DMS 273 (cell line): ENCODE results near the gene ZCCHC7.
"Not testable (repeated sequence)": the region's sequence is repeated elsewhere in the genome, so short reads cannot be mapped to it uniquely, and the experiment has no call there.

Experiments
- DNase-seq: peaks from one replicate; lab custom pipeline; 2025; ENCODE audit not compliant: unreplicated experiment; lab: John Stamatoyannopoulos, UW

The ZCCHC7 gene

DNA sequence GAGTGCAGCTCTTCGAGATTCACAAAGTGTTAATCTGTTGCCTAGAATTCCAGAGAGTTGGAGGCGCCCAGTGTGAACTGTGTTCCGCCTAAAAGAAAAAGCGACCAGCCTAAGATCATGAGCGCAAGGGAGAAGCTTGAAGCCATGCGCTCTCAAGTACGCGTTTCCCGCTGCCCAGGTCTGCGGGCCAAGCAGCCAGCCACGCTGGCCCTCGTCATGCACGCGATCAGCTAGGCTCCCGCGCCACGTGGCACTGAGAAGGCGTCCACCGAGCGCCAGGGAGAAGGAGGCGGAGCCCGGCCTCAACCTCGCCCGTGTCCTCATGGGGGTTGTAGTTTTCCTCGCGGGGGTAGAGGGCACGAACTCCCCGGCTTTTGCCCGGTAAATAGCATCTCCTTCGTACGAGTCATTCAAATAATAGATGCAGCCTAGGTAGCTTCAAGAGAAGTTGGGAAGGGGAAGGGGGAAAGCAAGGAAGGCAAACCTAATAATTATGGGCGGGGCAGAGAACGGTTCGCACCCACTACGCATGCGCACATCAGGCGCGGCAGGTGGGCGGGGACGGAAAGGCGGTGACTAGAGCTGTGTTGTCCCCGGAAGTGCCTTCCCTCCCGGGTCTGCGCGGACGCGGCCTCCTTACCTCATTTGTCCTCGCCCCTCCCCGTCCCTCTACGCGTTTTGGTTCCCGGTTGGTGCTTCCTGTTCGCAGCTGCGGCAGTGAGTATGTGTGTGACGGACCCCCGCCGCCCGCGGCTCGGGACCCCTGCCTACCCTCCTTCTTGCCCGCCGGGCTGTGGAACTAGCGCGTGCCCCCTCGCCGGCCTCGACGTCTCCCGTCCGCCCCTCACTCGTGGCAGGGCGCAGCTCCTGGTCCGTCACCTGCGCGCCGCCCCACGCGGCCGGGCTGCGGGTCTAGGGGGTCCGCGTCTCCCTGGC is at the start of gene ZCCHC7:
TSS of gene ZCCHC7 (plus strand) at position 668 of the 936 bp plus-strand sequence.
- DNase-seq = peak; percentile 97

DNA sequence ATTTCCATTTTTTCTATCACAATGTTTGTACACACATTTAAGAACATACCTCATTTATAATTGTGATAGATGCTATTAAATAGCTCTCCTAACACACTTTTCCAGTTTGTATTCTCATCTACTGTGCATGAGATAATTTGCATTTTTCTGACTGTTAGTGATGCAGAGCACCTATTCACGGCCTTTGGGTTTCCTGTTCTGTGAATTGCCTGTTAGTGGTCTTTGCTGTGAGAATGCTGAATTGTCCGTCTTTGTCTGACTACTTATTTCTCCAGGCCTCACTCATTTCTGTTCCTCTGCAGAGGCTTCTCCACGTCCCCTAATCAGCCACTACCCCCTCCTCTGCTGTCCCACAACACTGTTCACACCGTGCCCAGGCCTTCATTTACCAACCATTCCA is 45.6 kb upstream of the ZCCHC7 start:
- DNase-seq = not testable (repeated sequence)

DNA sequence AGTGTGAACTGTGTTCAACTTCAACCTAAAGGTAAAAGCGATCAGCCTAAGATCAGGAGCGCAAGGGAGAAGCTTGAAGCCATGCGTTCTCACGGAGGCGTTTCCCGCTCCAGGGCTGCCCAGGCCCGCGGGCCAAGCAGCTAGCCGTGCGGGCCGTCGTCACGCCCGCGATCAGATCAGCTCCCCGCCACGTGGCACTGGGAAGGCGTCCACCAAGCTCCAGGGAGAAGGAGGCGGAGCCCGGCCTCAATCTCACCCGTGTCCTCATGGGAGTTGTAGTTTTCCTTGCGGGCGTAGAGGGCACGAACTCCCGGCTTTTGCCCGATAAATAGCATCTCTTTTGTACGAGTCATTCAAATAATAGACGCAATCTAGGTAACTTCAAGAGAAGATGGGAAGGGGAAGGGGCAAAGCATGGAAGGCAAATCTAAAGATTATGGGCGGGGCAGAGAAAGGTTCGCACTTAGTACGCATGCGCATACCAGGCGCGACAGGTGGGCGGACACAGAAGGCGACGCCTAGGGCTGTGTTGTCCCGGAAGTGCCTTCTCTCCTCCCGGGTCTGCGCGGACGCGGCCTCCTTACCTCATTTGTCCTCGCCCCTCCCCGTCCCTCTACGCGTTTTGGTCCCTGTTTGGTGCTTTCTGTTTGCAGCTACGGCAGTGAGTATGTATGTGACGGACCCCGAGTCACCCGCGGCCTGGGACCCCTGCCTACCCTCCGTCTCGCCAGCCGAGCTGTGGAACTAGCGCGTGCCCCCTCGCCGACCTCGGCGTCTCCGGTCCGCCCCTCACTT is 40.8 kb upstream of the ZCCHC7 start:
- peak; percentile 97 for DNase-seq

DNA sequence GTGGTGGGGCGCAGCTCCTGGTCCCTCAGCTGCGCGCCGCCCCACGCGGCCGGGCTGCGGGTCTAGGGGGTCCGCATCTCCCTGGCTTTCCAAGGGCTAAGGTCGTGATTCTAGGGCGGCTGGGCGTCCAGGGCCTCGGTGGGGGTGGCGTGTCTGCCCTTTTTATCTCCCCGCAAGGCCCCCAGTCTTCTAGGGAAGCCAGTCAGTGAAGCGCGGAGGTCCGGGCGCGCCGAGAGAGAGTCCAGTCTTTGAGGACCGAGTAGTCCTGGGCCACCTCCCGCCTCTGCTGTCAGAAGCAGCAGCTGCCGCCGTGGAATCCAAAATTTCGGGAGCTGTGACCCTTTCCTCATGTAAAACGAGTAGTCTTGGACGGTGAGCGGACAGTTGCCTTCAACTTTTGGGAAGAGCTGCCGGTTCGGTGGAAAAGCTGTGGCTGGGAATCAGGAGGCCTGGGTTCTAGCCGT is 40.2 kb upstream of the ZCCHC7 start:
- DNase-seq = peak; percentile 62

DNA sequence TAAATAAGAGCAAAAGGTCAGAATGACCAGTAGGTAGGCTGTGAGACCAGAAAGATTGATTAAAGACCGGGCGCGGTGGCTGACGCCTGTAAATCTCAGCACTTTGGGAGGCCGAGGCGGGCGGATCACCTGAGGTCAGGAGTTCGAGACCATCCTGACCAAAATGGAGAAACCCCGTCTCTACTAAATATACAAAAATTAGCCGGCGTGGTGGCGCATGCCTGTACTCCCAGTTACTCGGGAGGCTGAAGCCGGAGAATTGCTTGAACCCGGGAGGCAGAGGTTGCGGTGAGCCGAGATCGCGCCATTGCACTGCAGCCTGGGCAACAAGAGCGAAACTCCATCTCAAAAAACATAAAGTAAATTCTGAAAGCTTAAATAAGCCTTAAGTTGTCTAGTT is 38.9 kb upstream of the ZCCHC7 start:
- not testable (repeated sequence) for DNase-seq

DNA sequence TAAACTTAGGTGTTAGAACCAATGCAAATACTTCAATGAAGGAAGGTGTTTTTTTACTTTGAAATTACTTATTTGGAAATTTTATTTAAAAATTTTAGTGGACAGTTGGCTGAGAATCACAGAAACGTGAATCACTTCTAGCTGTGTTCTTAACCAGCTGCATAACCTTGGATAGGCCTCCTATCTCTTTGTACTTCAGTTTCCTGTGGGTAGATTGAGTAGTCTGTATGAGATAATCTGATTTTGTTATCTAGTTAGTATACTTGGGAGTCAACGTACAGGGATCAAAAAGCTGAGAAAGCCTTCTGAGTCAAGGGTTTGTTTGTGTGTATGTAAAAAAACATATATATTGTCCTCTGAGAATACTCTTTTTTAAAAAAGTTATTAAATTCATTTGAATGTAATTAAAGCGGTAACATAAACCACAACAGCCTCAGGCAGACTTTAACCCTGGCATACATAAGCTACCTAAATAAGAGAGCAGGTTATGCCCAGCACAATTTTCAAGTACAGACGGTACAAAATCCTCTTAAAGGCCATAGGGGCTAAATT is 38.1 kb upstream of the ZCCHC7 start:
- DNase-seq = no peak

DNA sequence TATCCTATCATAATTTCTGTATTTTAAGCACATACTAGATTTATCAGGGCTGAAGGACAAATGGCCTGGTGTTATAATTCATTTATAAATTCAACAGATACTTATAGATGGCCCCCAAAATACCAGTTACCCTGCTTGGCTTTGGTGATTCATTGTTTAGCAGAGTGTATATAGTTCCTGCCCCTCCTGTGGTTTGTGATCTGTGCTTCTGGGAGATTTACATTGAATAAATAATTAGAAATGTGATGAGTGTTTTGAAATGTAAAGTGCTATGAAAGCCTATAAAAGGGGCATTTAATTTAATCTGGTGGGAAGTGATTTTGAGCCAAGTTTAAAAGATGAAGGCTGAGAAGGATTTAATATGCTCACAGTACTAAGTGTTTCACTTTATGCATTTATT is 36.7 kb upstream of the ZCCHC7 start:
- DNase-seq = no peak

DNA sequence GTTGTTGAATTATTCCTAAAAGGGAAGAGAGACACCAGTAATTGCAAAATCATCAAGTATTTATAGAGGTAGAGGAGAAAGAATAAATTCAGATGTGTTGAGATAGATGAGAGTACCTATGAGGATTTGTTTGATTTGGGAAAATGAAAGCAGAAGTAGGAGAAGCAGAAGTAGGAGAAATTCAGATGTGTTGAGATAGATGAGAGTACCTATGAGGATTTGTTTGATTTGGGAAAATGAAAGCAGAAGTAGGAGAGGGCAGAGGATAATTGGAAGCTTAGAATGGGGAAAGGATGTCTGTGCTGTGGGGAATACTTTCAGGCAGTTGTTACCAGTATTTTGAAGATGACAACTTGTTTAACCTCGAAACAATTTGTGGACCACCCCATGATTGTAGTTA is 35.1 kb upstream of the ZCCHC7 start:
- no peak for DNase-seq

DNA sequence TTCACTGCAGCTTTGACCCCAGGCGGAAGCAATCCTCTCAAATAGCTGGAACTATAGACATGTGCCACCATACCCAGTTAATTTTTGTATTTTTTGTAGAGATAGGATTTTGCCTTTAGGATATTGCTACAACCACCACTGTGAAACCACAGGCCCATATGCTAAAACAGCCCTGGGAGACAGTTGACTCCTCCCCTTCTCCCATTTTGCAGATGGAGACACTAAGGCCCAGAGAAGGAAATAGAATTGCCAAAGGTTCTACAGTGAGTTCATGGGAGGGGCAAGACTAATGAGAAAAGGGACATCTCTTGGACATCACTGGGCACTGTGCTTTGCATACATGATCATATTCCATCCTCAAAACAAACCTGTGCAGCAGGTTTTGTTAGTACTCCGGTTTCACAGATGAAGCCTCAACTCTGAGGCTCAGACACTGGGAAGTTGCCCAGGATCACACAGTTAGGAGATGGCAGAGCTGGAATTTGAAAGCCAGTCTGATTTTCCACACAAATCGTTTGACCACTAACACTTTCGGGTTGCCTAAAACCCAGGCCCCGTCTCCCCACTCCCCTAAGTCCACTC is 27.6 kb upstream of the ZCCHC7 start:
- DNase-seq = peak; percentile 44

DNA sequence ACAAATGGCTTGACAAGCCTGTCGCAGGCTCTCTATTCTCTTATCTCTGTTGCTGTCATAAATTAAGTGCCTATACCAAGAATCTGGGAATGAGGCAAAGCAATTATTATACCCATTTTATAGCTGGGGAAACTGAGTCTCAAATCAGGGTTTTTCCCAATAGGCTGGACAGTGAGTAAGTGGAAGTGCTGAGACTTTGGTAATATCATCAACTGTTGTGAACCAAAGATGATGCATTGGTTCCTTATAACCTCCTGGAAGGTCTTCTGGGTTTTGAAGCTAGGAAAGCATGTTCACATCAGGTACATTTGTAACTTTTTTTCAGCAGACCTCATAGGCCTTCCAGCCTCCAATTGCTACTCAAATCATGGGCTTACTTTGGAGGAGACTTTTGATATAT is 25.6 kb upstream of the ZCCHC7 start:
- no peak for DNase-seq

DNA sequence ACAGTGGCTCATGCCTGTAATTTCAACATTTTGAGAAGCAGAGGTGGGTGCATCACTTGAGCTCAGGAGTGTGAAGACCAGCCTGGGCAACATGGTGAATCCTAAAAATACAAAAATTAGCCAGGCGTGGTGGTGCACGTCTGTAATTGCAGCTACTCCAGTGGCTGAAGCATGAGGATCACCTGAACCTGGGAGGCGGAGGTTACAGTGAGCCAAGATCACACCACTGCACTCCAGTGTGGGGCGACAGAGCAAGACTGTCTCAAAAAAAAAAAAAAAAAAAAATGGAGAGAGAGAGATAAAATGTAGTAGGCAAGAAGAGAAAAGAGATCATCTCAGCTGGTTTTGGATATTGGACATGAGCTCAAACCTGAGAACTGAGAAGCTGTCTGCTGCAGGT is 23.7 kb upstream of the ZCCHC7 start:
- no peak for DNase-seq

DNA sequence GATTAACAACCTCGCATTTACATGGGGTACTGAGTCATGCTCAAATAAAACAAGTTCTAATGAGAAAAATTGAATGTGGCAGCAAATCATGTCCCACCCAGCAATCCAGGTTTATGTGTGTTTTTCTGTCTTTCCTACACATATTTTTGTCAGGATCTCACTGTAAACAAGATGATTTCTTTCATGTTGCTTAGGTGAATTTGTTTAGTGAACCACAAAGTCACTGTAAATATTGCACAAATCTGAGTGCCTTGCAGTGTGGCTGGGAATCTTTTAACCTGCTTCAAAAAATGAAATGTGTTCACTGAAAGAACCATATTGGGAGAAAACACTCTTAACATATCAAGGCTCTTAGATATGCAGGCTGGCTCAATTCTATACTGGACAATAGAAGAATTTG is 23.1 kb upstream of the ZCCHC7 start:
- DNase-seq = no peak

DNA sequence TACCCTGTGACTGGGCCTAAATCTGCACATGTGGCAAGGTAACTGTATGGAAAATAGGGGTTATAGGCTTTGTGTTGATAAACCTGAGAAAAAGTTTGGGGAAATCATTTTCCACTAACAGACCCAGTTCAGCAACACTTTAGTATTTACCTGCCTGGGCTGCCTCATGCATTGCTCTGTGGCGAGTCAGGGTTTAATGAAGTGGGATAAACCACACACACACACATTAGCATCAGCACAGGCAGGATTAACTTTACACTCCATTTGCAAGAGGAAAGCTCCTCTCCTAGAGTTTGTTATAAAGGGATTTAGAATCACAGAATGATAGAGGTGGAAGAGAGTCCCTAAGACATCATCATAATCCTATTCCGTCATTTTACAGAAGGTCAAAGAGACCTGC is 20.0 kb upstream of the ZCCHC7 start:
- no peak for DNase-seq

DNA sequence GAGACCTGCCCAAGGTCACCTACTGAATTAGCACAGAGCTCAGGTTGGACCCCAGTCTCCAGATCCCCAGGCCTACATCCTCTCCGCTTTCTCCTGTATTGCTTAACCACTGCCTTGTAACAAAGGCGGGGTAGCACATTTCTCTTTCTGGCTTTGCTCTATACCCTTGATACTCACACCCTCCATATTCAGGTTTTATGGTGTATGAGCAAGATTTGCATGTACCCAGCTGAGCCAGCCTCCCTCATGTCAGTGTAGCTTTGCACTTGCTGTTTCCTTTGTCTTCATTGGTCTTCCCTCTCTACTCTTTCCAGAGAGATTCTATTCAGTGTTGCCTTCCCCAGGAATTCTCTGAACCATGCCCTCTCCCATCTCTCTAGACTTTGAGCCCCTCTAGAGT is 19.6 kb upstream of the ZCCHC7 start:
- no peak for DNase-seq

DNA sequence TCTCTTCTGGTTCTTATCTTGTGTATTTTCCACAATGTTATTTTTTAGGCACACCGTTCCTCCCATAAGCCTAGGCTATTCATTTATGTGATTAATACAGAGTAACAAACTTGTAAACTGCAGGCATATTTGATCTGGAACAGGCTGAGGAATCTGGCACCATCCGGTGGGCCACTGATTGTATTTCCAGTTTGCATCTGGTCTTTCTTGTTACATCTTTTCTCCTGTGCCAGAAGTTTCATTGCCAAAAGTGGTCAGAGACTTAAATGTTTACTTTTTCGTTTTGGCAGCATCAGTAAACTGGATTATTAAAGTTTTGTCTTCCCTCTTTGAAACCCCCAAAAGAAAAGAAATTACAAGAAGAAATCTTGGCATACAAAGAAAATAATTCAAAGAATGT is 17.9 kb upstream of the ZCCHC7 start:
- DNase-seq = no peak

DNA sequence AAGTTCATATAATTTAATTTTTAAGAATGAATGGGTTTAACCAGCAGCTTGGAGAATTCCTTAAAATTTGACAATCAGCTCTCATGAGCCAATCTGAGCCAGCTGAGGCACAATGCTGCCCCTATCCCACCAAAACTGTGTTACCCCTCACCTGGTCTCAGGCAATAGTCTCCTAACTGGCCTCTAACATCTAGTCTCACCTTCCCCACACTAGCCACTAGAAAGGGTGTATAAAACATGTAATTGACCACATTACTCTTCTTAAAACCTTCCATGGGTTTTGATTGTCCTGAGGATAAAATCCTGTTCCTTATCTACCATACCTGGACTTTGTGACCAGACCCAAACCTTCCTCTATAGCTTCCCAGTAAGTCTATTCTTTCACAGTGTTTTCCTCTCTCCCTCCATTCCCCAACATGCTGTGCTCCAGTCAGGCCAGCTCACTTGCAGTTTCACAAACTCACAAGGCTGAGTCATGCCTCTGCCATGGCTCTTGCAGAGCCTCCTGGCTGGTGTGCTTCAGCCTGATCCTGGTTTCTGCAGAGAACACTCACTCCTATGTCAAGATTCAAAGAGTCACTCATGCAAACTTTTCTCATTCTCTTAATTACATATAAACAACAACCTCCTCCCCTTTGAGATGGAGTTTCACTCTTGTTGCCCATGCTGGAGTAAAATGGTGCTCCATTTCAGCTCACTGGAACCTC is 16.0 kb upstream of the ZCCHC7 start:
- no peak for DNase-seq

DNA sequence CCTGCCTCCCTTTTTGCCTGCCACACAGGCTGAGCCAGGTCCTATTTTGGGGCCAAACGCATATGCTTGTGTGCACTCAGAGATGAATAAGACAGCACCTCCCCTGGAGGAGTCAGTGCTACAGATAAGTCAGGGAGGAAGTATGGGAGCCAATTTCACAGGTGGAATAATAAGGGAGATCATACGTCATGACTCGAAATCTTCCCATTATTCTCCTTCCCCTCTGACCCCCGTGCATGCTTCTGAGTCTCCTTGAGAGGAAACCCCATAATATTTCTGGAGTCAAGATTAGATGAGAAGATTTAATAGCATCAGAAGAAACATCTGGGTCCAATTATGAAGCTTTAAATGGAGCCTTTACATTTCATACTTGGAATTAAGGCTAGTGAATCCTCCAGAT is 15.1 kb upstream of the ZCCHC7 start:
- DNase-seq = no peak

DNA sequence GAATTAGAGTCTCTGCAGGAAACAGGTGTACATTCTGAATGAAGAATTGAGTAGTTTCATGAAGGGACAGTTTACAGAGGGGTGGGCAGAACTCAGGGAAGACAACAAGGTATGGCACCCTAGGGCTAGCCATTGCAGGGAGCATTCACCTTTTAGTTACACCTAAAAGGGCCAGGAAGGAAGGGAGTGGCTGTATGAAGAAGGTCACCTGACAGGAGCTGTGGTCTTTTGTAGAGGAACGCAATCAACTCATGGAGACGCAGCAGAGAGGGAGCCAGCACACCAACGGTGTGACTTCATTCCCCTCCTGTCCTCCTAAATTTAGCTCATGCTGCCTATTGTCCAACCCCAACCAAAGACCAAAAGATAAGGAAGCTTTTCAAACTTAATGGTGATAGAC is 12.7 kb upstream of the ZCCHC7 start:
- no peak for DNase-seq

DNA sequence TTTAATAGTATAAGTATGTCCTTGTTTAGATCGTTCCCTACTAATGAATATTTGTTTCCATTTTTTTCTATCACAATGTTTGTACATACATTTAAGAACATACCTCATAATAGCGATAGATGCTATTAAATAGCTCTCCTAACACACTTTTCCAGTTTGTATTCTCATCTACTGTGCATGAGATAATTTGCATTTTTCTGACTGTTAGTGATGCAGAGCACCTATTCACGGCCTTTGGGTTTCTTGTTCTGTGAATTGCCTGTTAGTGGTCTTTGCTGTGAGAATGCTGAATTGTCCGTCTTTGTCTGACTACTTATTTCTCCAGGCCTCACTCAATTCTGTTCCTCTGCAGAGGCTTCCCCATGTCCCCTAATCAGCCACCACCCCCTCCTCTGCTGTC is 5.9 kb upstream of the ZCCHC7 start:
- not testable (repeated sequence) for DNase-seq

DNA sequence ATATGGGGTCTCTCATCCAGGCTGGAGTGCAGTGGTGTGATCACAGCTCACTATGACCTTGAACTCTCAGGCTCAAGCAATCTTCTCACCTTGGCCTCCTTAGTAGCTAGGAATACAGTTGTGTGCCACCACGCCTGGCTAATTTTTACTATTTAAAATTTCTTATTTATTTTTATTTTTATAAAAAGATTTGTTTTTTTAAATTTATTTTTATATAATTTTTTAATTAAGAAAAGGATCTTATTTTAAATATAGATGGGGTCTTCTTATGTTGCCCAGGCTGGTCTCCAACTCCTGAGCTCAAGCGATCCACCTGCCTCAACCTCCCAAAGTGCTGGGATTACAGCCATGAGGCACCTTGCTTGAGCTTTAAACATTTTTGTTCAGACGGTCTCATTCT is 2.4 kb upstream of the ZCCHC7 start:
- no peak for DNase-seq

DNA sequence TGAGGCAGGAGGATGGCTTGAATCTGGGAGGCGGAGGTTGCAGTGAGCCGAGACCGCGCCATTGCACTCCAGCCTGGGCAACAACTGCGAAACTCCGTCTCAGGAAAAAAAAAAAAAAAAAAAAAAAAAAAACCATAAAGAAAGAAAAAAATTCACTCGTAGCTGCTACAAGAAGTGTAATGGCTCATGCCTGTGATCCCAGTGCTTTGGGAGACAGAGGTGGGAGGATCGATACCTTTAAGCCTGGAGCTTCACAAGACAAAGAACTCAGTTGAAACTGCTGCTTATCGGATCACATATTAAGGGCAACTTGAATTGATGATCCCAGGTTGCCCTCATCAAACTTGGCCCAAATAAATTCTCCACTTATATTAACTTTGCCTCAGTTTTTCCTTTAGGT is 1.0 kb upstream of the ZCCHC7 start:
- DNase-seq = no peak
